HCT116 (cell line): ENCODE data around the gene LRRC1. TPM values are rescaled to one million over a fixed set of nuclear protein-coding genes. Genes with fewer than 3 reads are reported as not detected.

Experiments
- ATAC-seq: fragments of 200-7000 bp; cut with Tn5 transposase; 2 replicates; pipeline ENCODE4 v1.9.1; 2020; ENCODE audit warnings: mild to moderate bottlenecking, moderate library complexity
- BruUV-seq: library from RNA; stranded (reverse); fragments of 400-500 nt; replicated peaks from 2 replicates; lab custom pipeline; 2021; lab: Mats Ljungman, UMichigan
- CTCF ChIA-PET: fragments of 300-600 bp; sonication (Branson Sonifier 250); formaldehyde crosslinking; loops from one replicate; lab custom pipeline; 2021; ENCODE audit warnings: antibody characterized with exemption; lab: Charles Lee
- POLR2A ChIA-PET: fragments of 300-600, 350-600 bp; sonication (Branson Sonifier 250); formaldehyde crosslinking; loops from one replicate; lab custom pipeline; 2021; ENCODE audit warnings: antibody characterized with exemption; lab: Charles Lee
- RAD21 ChIA-PET, 2 experiments: fragments of 300-600 bp; sonication (Branson Sonifier 250); formaldehyde crosslinking; loops; one replicate each; lab custom pipeline; 2023; ENCODE audit warnings: low total read pairs in 2 of 2; ENCODE audit not compliant: uncharacterized antibody in 2 of 2, unreplicated experiment in 2 of 2, low non-redundant PET in 1 of 2; lab: Charles Lee
- DNase-seq: peaks from one replicate; pipeline ENCODE4 v3.0.0-alpha.2; 2010; ENCODE audit warnings: low read depth, low spot score
- H2AFZ ChIP-seq: fragments of 200-600 bp; shearing (Covaris generic), sonication (generic); 2 replicates; pipeline ENCODE4 v1.6.1; 2017; ENCODE audit warnings: low read depth, mixed run types, mixed read lengths, antibody characterized with exemption, low read length; ENCODE audit not compliant: poor library complexity, severe bottlenecking
- H3K27ac ChIP-seq: 2 replicates; pipeline ENCODE4 v1.5.1; 2012; ENCODE audit warnings: low read depth, low read length
- H3K27me3 ChIP-seq: fragments of 200-600 bp; sonication (generic); 2 replicates; pipeline ENCODE4 v1.6.1; 2016; ENCODE audit warnings: mixed run types, low read length, mixed read lengths; ENCODE audit not compliant: insufficient read depth
- H3K36me3 ChIP-seq, 2 experiments: fragments of 200-500 bp in 1 of 2; fragments of 200-600 bp in 1 of 2; sonication (Bioruptor generic) in 1 of 2; sonication (generic) in 1 of 2; 2 replicates each; pipeline versions ENCODE4 v1.5.1 to v1.6.1; 2014 to 2016; ENCODE audit warnings: low read length in 2 of 2, inconsistent platforms in 1 of 2, mixed read lengths in 1 of 2, mixed run types in 1 of 2; ENCODE audit not compliant: insufficient read depth in 2 of 2, control insufficient read depth in 1 of 2
- H3K4me1 ChIP-seq, 2 experiments: fragments of 200-600 bp in 1 of 2; sonication (generic) in 1 of 2; 2 replicates each; pipeline versions ENCODE4 v1.5.1 to v1.6.1; 2012 to 2017; ENCODE audit warnings: low read length in 2 of 2, inconsistent platforms in 1 of 2, mild to moderate bottlenecking in 1 of 2, mixed read lengths in 1 of 2, mixed run types in 1 of 2, moderate library complexity in 1 of 2; ENCODE audit not compliant: insufficient read depth in 2 of 2, control insufficient read depth in 1 of 2
- H3K4me2 ChIP-seq: fragments of 200-600 bp; sonication (generic); 2 replicates; pipeline ENCODE4 v1.6.1; 2017; ENCODE audit warnings: mixed run types, low read length, mixed read lengths
- H3K4me3 ChIP-seq, 2 experiments: fragments of 200-600 bp in 1 of 2; sonication (generic) in 1 of 2; replicated peaks in 1 of 2; 2 replicates each; pipeline ENCODE4 v1.5.1; 2011 to 2016; ENCODE audit warnings: low read length in 2 of 2, control low read depth in 1 of 2, low read depth in 1 of 2, mild to moderate bottlenecking in 1 of 2, mixed read lengths in 1 of 2, mixed run types in 1 of 2
- H3K79me2 ChIP-seq: fragments of 200-600 bp; sonication (generic); 2 replicates; pipeline ENCODE4 v1.6.1; 2017; ENCODE audit warnings: mild to moderate bottlenecking, mixed run types, low read length, moderate library complexity, mixed read lengths; ENCODE audit not compliant: insufficient read depth
- H3K9ac ChIP-seq: fragments of 200-600 bp; sonication (generic); 2 replicates; pipeline ENCODE4 v1.6.1; 2016; ENCODE audit warnings: low read length, mixed read lengths
- H3K9me2 ChIP-seq: fragments of 200-600 bp; sonication (generic), shearing (Covaris generic); 2 replicates; pipeline ENCODE4 v1.6.1; 2017; ENCODE audit warnings: mixed run types, mild to moderate bottlenecking, moderate library complexity; ENCODE audit not compliant: insufficient read depth
- H3K9me3 ChIP-seq, 2 experiments: fragments of 200-500 bp in 1 of 2; fragments of 200-600 bp in 1 of 2; sonication (Bioruptor generic) in 1 of 2; sonication (generic) in 1 of 2; 2 replicates each; pipeline ENCODE4 v1.6.1; 2014 to 2017; ENCODE audit warnings: low read length in 2 of 2, mixed read lengths in 2 of 2, inconsistent platforms in 1 of 2, low read depth in 1 of 2, mild to moderate bottlenecking in 1 of 2, mixed run types in 1 of 2, moderate library complexity in 1 of 2; ENCODE audit not compliant: control insufficient read depth in 1 of 2, insufficient read depth in 1 of 2
- H4K20me1 ChIP-seq: fragments of 200-600 bp; sonication (generic), shearing (Covaris generic); 2 replicates; pipeline ENCODE4 v1.6.1; 2017; ENCODE audit warnings: mixed run types, mild to moderate bottlenecking, moderate library complexity; ENCODE audit not compliant: insufficient read depth
- CBX3 ChIP-seq: IDR thresholded peaks from 2 replicates; pipeline ENCODE4 v1.6.1; 2012; ENCODE audit warnings: low read depth
- EGR1 ChIP-seq: IDR thresholded peaks from 2 replicates; pipeline ENCODE4 v1.6.1; 2012; ENCODE audit warnings: low read depth
- ELF1 ChIP-seq: IDR thresholded peaks from 2 replicates; pipeline ENCODE4 v1.6.1; 2012; ENCODE audit warnings: low read depth, borderline replicate concordance
- JUND ChIP-seq: IDR thresholded peaks from 2 replicates; pipeline ENCODE4 v1.6.1; 2012
- POLR2AphosphoS5 ChIP-seq: IDR thresholded peaks from 2 replicates; pipeline ENCODE4 v1.6.1; 2011; ENCODE audit warnings: mild to moderate bottlenecking, low read depth, low read length, moderate library complexity
- SP1 ChIP-seq: IDR thresholded peaks from 2 replicates; pipeline ENCODE4 v1.6.1; 2012; ENCODE audit warnings: low read depth
- SRF ChIP-seq: IDR thresholded peaks from 2 replicates; pipeline ENCODE4 v1.6.1; 2012; ENCODE audit warnings: low read depth
- intact Hi-C: fragments of 100-400 bp; cut with micrococcal nuclease; formaldehyde crosslinking; loops from 2 replicates; pipeline ENCODE4 v1.10.0; 2022
- total RNA-seq: library from RNA; stranded (reverse); gene quantifications from one replicate; pipeline ENCODE4 v1.2.1, GENCODE V29; 2021; ENCODE audit not compliant: unreplicated experiment
- TF ChIP-seq, protein P1 (sequence below): IDR thresholded peaks from 2 replicates; pipeline ENCODE4 v1.6.1; 2012
- TF ChIP-seq, protein P2 (sequence below): IDR thresholded peaks from 2 replicates; pipeline ENCODE4 v1.6.1; 2011; ENCODE audit warnings: mild to moderate bottlenecking, low read length, moderate library complexity; ENCODE audit not compliant: insufficient replicate concordance; ENCODE audit errors: extremely low read depth
- TF ChIP-seq, protein P3 (sequence below): IDR thresholded peaks from 2 replicates; pipeline ENCODE4 v1.6.1; 2012; ENCODE audit warnings: low read depth
- TF ChIP-seq, protein P4 (sequence below), 3 experiments: fragments of 200-600 bp in 1 of 3; sonication (generic) in 1 of 3; IDR thresholded peaks in 2 of 3; conservative IDR thresholded peaks in 1 of 3; 2 replicates each; pipeline ENCODE4 v1.5.1; 2012 to 2017; ENCODE audit warnings: low read depth in 2 of 3, low read length in 2 of 3, antibody characterized with exemption in 1 of 3, borderline replicate concordance in 1 of 3, control low read depth in 1 of 3, mild to moderate bottlenecking in 1 of 3, mixed read lengths in 1 of 3, mixed run types in 1 of 3, moderate library complexity in 1 of 3; ENCODE audit not compliant: insufficient read depth in 1 of 3

LRRC1 gene
- total RNA-seq, 1 experiment from 2014 or later, result 19.8 TPM

DNA sequence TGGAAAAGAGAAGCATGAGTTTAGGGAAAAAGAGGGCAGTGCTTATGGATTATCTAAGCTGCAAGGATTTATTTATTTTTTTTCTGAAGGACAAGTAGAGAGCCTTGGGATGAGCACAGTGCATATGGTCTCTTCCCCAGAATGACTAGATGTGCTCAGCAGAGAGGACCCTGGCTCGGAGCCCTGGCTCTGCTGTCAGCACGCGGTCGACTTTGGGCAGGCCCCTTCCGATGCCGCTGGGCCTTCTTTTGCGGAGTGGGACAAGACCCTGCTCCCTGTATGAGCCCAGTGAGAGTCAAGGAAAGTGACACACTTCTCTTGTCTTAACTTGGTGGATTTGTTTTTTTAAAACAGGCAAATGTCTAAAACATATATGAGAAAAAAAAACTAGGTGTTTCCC lies 51.4 kb downstream of the LRRC1 start:
- CTCF ChIA-PET, result no interaction called here
- Histone ChIP-seq H3K9ac (no peak overlapping the region), H2AFZ (no peak overlapping the region), H3K4me3 (no peak overlapping the region), H3K4me1 (no peaks in the 10 kb centered on the region), H3K4me2 (no peak overlapping the region), H3K27ac (no peak overlapping the region), H4K20me1 (no peaks in the 10 kb centered on the region), H3K9me2 (no peaks in the 10 kb centered on the region), H3K9me3 (no peaks in the 10 kb centered on the region), H3K27me3 (no peaks in the 10 kb centered on the region), H3K79me2 (peaks cover 33% of the 10 kb centered on the region), H3K36me3 (no peaks in the 10 kb centered on the region)
- ATAC-seq (no peak), DNase-seq (no peak)
- no TSS peak for BruUV-seq
- POLR2A ChIA-PET, result no interaction called here
- TF ChIP-seq ELF1, result no peak
- TF ChIP-seq, protein P1, sequence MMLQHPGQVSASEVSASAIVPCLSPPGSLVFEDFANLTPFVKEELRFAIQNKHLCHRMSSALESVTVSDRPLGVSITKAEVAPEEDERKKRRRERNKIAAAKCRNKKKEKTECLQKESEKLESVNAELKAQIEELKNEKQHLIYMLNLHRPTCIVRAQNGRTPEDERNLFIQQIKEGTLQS, result no peak
- no peak for TF ChIP-seq JUND
- no peak for TF ChIP-seq SP1
- TF ChIP-seq EGR1, result no peak
- TF ChIP-seq POLR2AphosphoS5, result no peak
- TF ChIP-seq, protein P2, sequence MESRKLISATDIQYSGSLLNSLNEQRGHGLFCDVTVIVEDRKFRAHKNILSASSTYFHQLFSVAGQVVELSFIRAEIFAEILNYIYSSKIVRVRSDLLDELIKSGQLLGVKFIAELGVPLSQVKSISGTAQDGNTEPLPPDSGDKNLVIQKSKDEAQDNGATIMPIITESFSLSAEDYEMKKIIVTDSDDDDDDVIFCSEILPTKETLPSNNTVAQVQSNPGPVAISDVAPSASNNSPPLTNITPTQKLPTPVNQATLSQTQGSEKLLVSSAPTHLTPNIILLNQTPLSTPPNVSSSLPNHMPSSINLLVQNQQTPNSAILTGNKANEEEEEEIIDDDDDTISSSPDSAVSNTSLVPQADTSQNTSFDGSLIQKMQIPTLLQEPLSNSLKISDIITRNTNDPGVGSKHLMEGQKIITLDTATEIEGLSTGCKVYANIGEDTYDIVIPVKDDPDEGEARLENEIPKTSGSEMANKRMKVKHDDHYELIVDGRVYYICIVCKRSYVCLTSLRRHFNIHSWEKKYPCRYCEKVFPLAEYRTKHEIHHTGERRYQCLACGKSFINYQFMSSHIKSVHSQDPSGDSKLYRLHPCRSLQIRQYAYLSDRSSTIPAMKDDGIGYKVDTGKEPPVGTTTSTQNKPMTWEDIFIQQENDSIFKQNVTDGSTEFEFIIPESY, result no peak
- TF ChIP-seq SRF, result no peak
- TF ChIP-seq, protein P3, sequence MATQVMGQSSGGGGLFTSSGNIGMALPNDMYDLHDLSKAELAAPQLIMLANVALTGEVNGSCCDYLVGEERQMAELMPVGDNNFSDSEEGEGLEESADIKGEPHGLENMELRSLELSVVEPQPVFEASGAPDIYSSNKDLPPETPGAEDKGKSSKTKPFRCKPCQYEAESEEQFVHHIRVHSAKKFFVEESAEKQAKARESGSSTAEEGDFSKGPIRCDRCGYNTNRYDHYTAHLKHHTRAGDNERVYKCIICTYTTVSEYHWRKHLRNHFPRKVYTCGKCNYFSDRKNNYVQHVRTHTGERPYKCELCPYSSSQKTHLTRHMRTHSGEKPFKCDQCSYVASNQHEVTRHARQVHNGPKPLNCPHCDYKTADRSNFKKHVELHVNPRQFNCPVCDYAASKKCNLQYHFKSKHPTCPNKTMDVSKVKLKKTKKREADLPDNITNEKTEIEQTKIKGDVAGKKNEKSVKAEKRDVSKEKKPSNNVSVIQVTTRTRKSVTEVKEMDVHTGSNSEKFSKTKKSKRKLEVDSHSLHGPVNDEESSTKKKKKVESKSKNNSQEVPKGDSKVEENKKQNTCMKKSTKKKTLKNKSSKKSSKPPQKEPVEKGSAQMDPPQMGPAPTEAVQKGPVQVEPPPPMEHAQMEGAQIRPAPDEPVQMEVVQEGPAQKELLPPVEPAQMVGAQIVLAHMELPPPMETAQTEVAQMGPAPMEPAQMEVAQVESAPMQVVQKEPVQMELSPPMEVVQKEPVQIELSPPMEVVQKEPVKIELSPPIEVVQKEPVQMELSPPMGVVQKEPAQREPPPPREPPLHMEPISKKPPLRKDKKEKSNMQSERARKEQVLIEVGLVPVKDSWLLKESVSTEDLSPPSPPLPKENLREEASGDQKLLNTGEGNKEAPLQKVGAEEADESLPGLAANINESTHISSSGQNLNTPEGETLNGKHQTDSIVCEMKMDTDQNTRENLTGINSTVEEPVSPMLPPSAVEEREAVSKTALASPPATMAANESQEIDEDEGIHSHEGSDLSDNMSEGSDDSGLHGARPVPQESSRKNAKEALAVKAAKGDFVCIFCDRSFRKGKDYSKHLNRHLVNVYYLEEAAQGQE, result no peak
- TF ChIP-seq, protein P4, sequence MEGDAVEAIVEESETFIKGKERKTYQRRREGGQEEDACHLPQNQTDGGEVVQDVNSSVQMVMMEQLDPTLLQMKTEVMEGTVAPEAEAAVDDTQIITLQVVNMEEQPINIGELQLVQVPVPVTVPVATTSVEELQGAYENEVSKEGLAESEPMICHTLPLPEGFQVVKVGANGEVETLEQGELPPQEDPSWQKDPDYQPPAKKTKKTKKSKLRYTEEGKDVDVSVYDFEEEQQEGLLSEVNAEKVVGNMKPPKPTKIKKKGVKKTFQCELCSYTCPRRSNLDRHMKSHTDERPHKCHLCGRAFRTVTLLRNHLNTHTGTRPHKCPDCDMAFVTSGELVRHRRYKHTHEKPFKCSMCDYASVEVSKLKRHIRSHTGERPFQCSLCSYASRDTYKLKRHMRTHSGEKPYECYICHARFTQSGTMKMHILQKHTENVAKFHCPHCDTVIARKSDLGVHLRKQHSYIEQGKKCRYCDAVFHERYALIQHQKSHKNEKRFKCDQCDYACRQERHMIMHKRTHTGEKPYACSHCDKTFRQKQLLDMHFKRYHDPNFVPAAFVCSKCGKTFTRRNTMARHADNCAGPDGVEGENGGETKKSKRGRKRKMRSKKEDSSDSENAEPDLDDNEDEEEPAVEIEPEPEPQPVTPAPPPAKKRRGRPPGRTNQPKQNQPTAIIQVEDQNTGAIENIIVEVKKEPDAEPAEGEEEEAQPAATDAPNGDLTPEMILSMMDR (IDR thresholded peaks at IDR 0.05 in 2 of 3, conservative IDR thresholded peaks at IDR 0.05 in 1 of 3; ENCODE audit: borderline replicate concordance in 1 of 3, insufficient read depth in 1 of 3, low read depth in 2 of 3, low read length in 2 of 3), result no peak
- TF ChIP-seq CBX3, result no peak
- RAD21 ChIA-PET, result no interaction called here
- intact Hi-C loops, result no loop called here
